ENCODE measurements around the gene PSORS1C2.

The PSORS1C2 gene

GRCh38 chr6:31113861-31114540 is 24.9 kb downstream of the PSORS1C2 start:
- Histone ChIP-seq H3K9me3 (replicated peaks in 1 of 11) (no peaks in the 10 kb centered on the region), H3K4me3 (no peak overlapping the region), H3K9ac (no peak overlapping the region), H3K4me1 (peaks cover 0 to 23% (median 0%) of the 10 kb centered on the region in 10 experiments; a peak in 6 of 20 replicates), H3K4me2 (no peak overlapping the region), H3K27me3 (no peaks in the 10 kb centered on the region), H3K27ac (no peak overlapping the region), H4K20me1 (peaks cover 0 to 3% (median 0%) of the 10 kb centered on the region in 11 experiments; a peak in 1 of 22 replicates), H3K36me3 (no peaks in the 10 kb centered on the region)
- TF ChIP-seq Cebpa-rat (IDR thresholded peaks at IDR 0.05), result no peak

GRCh38 chr6:31112478-31112877 is 26.4 kb downstream of the PSORS1C2 start, which contains the start of gene C6orf15:
TSS of gene C6orf15 (minus strand) at chr6:31112575. CDS start at chr6:31112555, 20 bp downstream.
- H3K9ac ChIP-seq, result no peak within 1 kb of the TSS
- H3K4me2 ChIP-seq, result no peak within 1 kb of the TSS
- no peaks in the 10 kb centered on the region for H3K36me3 ChIP-seq
- peaks cover 0 to 3% (median 0%) of the 10 kb centered on the region in 11 experiments; a peak in 1 of 22 replicates for H4K20me1 ChIP-seq
- no peak for TF ChIP-seq Cebpa-rat (IDR thresholded peaks at IDR 0.05)
- peaks cover 0 to 29% (median 0%) of the 10 kb centered on the region in 10 experiments; a peak in 7 of 20 replicates for H3K4me1 ChIP-seq
- no peaks in the 10 kb centered on the region for H3K9me3 ChIP-seq (replicated peaks in 1 of 11)
- no peak within 1 kb of the TSS for H3K4me3 ChIP-seq
- no peak within 1 kb of the TSS for H3K27ac ChIP-seq
- no peaks in the 10 kb centered on the region for H3K27me3 ChIP-seq

- H3K27me3 ChIP-seq, result no peaks in the 10 kb centered on the region
- no peak overlapping the region for H3K9ac ChIP-seq
- no peak overlapping the region for H3K27ac ChIP-seq
- no peaks in the 10 kb centered on the region for H3K9me3 ChIP-seq (replicated peaks in 1 of 11)
- no peaks in the 10 kb centered on the region for H3K36me3 ChIP-seq
- H3K4me1 ChIP-seq, result peaks cover 0 to 29% (median 0%) of the 10 kb centered on the region in 10 experiments; a peak in 7 of 20 replicates
- peaks cover 0 to 3% (median 0%) of the 10 kb centered on the region in 11 experiments; a peak in 1 of 22 replicates for H4K20me1 ChIP-seq
- no peak for TF ChIP-seq Cebpa-rat (IDR thresholded peaks at IDR 0.05)
- H3K4me2 ChIP-seq, result no peak overlapping the region
- no peak overlapping the region for H3K4me3 ChIP-seq
Observed at GRCh38 chr6:31111712-31112111, 27.2 kb downstream of the PSORS1C2 start.

GRCh38 chr6:31110825-31111582 is 27.9 kb downstream of the PSORS1C2 start:
- Histone ChIP-seq H3K36me3 (no peaks in the 10 kb centered on the region), H4K20me1 (peaks cover 0 to 3% (median 0%) of the 10 kb centered on the region in 11 experiments; a peak in 1 of 22 replicates), H3K9ac (no peak overlapping the region), H3K27me3 (no peaks in the 10 kb centered on the region), H3K9me3 (replicated peaks in 1 of 11) (no peaks in the 10 kb centered on the region), H3K4me3 (no peak overlapping the region), H3K4me2 (no peak overlapping the region), H3K27ac (no peak overlapping the region), H3K4me1 (peaks cover 0 to 28% (median 0%) of the 10 kb centered on the region in 10 experiments; a peak in 7 of 20 replicates)
- TF ChIP-seq Cebpa-rat (IDR thresholded peaks at IDR 0.05), result no peak

- TF ChIP-seq Cebpa-rat (IDR thresholded peaks at IDR 0.05), result no peak
- Histone ChIP-seq H3K4me2 (no peak overlapping the region), H3K27me3 (no peaks in the 10 kb centered on the region)
Observed at GRCh38 chr6:31107052-31107451, 31.8 kb downstream of the PSORS1C2 start.

GRCh38 chr6:31103136-31103535 is 35.7 kb downstream of the PSORS1C2 start:
- Histone ChIP-seq H4K20me1 (no peaks in the 10 kb centered on the region), H3K9me3 (replicated peaks in 1 of 11) (no peaks in the 10 kb centered on the region), H3K4me2 (no peak overlapping the region), H3K27ac (no peak overlapping the region), H3K4me1 (no peaks in the 10 kb centered on the region), H3K27me3 (no peaks in the 10 kb centered on the region), H3K4me3 (no peak overlapping the region), H3K36me3 (no peaks in the 10 kb centered on the region), H3K9ac (no peak overlapping the region)
- no peak for TF ChIP-seq Cebpa-rat (IDR thresholded peaks at IDR 0.05)

More at GRCh38 chr6:31107052-31107451, 31.8 kb downstream of the PSORS1C2 start:
- no peak overlapping the region for H3K4me3 ChIP-seq
- no peak overlapping the region for H3K27ac ChIP-seq
- H4K20me1 ChIP-seq, result peaks cover 0 to 3% (median 0%) of the 10 kb centered on the region in 11 experiments; a peak in 1 of 22 replicates
- no peaks in the 10 kb centered on the region for H3K9me3 ChIP-seq (replicated peaks in 1 of 11)
- no peaks in the 10 kb centered on the region for H3K36me3 ChIP-seq
- H3K9ac ChIP-seq, result no peak overlapping the region
- H3K4me1 ChIP-seq, result peaks cover 0 to 13% (median 0%) of the 10 kb centered on the region in 10 experiments; a peak in 6 of 20 replicates

- no peak for TF ChIP-seq Cebpa-rat (IDR thresholded peaks at IDR 0.05)
Observed at GRCh38 chr6:31098449-31098938, 40.4 kb downstream of the PSORS1C2 start.

GRCh38 chr6:31096656-31097055 is 42.2 kb downstream of the PSORS1C2 start:
- peaks cover 31 to 49% (median 35%) of the 10 kb centered on the region in 10 experiments for H3K4me1 ChIP-seq
- H3K27ac ChIP-seq, result no peak overlapping the region
- H4K20me1 ChIP-seq, result no peaks in the 10 kb centered on the region
- H3K36me3 ChIP-seq, result no peaks in the 10 kb centered on the region
- H3K9me3 ChIP-seq (replicated peaks in 1 of 11), result no peaks in the 10 kb centered on the region
- no peak overlapping the region for H3K4me3 ChIP-seq
- TF ChIP-seq Cebpa-rat (IDR thresholded peaks at IDR 0.05), result no peak
- peak overlapping the region in 9 of 11 experiments; percentile 15 to 85 (median 29); a peak in 9 of 22 replicates for H3K4me2 ChIP-seq
- no peaks in the 10 kb centered on the region for H3K27me3 ChIP-seq
- no peak overlapping the region for H3K9ac ChIP-seq

More at GRCh38 chr6:31098449-31098938, 40.4 kb downstream of the PSORS1C2 start:
- H3K9ac ChIP-seq, result no peak overlapping the region
- H3K4me2 ChIP-seq, result no peak overlapping the region
- no peaks in the 10 kb centered on the region for H3K27me3 ChIP-seq
- no peak overlapping the region for H3K4me3 ChIP-seq
- peaks cover 31 to 42% (median 34%) of the 10 kb centered on the region in 10 experiments for H3K4me1 ChIP-seq
- no peaks in the 10 kb centered on the region for H4K20me1 ChIP-seq
- no peaks in the 10 kb centered on the region for H3K36me3 ChIP-seq
- H3K27ac ChIP-seq, result no peak overlapping the region
- no peaks in the 10 kb centered on the region for H3K9me3 ChIP-seq (replicated peaks in 1 of 11)

GRCh38 chr6:31096215-31096614 is 42.7 kb downstream of the PSORS1C2 start:
- H3K4me1 ChIP-seq, result peaks cover 31 to 49% (median 37%) of the 10 kb centered on the region in 10 experiments

More at GRCh38 chr6:31096215-31096614, 42.7 kb downstream of the PSORS1C2 start:
- TF ChIP-seq Cebpa-rat (IDR thresholded peaks at IDR 0.05), result no peak
- H3K4me2 ChIP-seq, result peak overlapping the region in 9 of 11 experiments; percentile 12 to 85 (median 34); a peak in 11 of 22 replicates
- no peaks in the 10 kb centered on the region for H4K20me1 ChIP-seq
- H3K27ac ChIP-seq, result no peak overlapping the region
- no peak overlapping the region for H3K9ac ChIP-seq
- H3K4me3 ChIP-seq, result no peak overlapping the region
- no peaks in the 10 kb centered on the region for H3K9me3 ChIP-seq (replicated peaks in 1 of 11)
- H3K27me3 ChIP-seq, result no peaks in the 10 kb centered on the region
- no peaks in the 10 kb centered on the region for H3K36me3 ChIP-seq
